Ishikawa (cell line): ENCODE measurements around the gene GLDC.

Experiments
- CEBPB ChIP-seq: IDR thresholded peaks from 2 replicates; pipeline ENCODE4 v1.6.1; 2012
- CREB1 ChIP-seq: IDR thresholded peaks from 2 replicates; pipeline ENCODE4 v1.6.1; 2012; ENCODE audit warnings: low read depth
- EP300 ChIP-seq: IDR thresholded peaks from 2 replicates; pipeline ENCODE4 v1.6.1; 2012; ENCODE audit warnings: borderline replicate concordance
- FOXM1 ChIP-seq: IDR thresholded peaks from 2 replicates; pipeline ENCODE4 v1.6.1; 2012; ENCODE audit warnings: low read depth, borderline replicate concordance
- MAX ChIP-seq: IDR thresholded peaks from 2 replicates; pipeline ENCODE4 v1.6.1; 2012
- NFIC ChIP-seq: IDR thresholded peaks from 2 replicates; pipeline ENCODE4 v1.6.1; 2012
- REST ChIP-seq: IDR thresholded peaks from 2 replicates; pipeline ENCODE4 v1.6.1; 2012; ENCODE audit warnings: low read depth, mild to moderate bottlenecking
- TAF1 ChIP-seq: IDR thresholded peaks from 2 replicates; pipeline ENCODE4 v1.6.1; 2012; ENCODE audit warnings: low read depth, mild to moderate bottlenecking
- TEAD4 ChIP-seq: IDR thresholded peaks from 2 replicates; pipeline ENCODE4 v1.6.1; 2012
- YY1 ChIP-seq: IDR thresholded peaks from 2 replicates; pipeline ENCODE4 v1.6.1; 2012; ENCODE audit warnings: low read depth

GRCh38 chr9:6543204-6543603 lies 102.3 kb downstream of the GLDC start:
- TF ChIP-seq MAX (no peak), REST (no peak), FOXM1 (no peak), CEBPB (no peak), YY1 (no peak), TAF1 (no peak), TEAD4 (no peak), CREB1 (no peak), EP300 (no peak), NFIC (no peak)
